Measurements from ENCODE around the gene RANBP3.
A peak's percentile ranks its signal among the peaks of the same experiment; 100 is the strongest.

RANBP3 gene

GRCh38 chr19:5903624-5904351 lies 74.2 kb downstream of the RANBP3 start, which contains the start of gene NDUFA11 (continued):
- no peak for TF ChIP-seq ZNF18 (tag by site-specific recombination; IDR thresholded peaks at IDR 0.05)
- peak; percentile 63; the same call in 1 of the 2 replicates for TF ChIP-seq PBX3 (CRISPR knock-in tag; IDR thresholded peaks at IDR 0.05)
- no peak; the same call in 1 of the 2 replicates for TF ChIP-seq ZIC2 (tag by site-specific recombination; IDR thresholded peaks at IDR 0.05)
- no peak for TF ChIP-seq EGR2 (tag by site-specific recombination; IDR thresholded peaks at IDR 0.05; ENCODE audit: low read depth)
- no peak for TF ChIP-seq ZNF114 (tag by site-specific recombination; IDR thresholded peaks at IDR 0.05)
- TF ChIP-seq ZNF155 (tag by site-specific recombination; IDR thresholded peaks at IDR 0.05) = no peak
- TF ChIP-seq ZNF701 (tag by site-specific recombination; IDR thresholded peaks at IDR 0.05) = no peak
- no peak for TF ChIP-seq ZNF449 (tag by site-specific recombination; IDR thresholded peaks at IDR 0.05)
- TF ChIP-seq ZNF521 (tag by site-specific recombination; IDR thresholded peaks at IDR 0.05) = no peak
- no peak for TF ChIP-seq ZNF266 (tag by site-specific recombination; IDR thresholded peaks at IDR 0.05; ENCODE audit: low read depth)
- peak; percentile 86; the same call in 1 of the 2 replicates for TF ChIP-seq ZNF561 (tag by site-specific recombination; IDR thresholded peaks at IDR 0.05; ENCODE audit: borderline replicate concordance)
- TF ChIP-seq IKZF3 (tag by site-specific recombination; IDR thresholded peaks at IDR 0.05) = 0 out of 2 replicates have a peak, but pooled peaks have one; percentile 20
- no peak for TF ChIP-seq MYNN (tag by site-specific recombination; IDR thresholded peaks at IDR 0.05; ENCODE audit: borderline replicate concordance)
- TF ChIP-seq PRDM4 (tag by site-specific recombination; IDR thresholded peaks at IDR 0.05) = 0 out of 2 replicates have a peak, but pooled peaks have one; percentile 13
- TF ChIP-seq ZNF518A (tag by site-specific recombination; conservative IDR thresholded peaks at IDR 0.05; ENCODE audit: low read depth) = peak; percentile 63
- TF ChIP-seq ZNF274 (IDR thresholded peaks at IDR 0.05; ENCODE audit: low read length) = no peak
- TF ChIP-seq ZNF274 (tag by site-specific recombination; IDR thresholded peaks at IDR 0.05; ENCODE audit: borderline replicate concordance) = no peak
- no peak for TF ChIP-seq ZNF544 (tag by site-specific recombination; IDR thresholded peaks at IDR 0.05)
- no peak for TF ChIP-seq ZNF621 (tag by site-specific recombination; IDR thresholded peaks at IDR 0.05)
- TF ChIP-seq ZNF174 (tag by site-specific recombination; IDR thresholded peaks at IDR 0.05) = no peak
- no peak for TF ChIP-seq PRDM6 (tag by site-specific recombination; IDR thresholded peaks at IDR 0.05)
- TF ChIP-seq ZNF140 (tag by site-specific recombination; IDR thresholded peaks at IDR 0.05) = no peak
- no peak for TF ChIP-seq ZSCAN5A (tag by site-specific recombination; IDR thresholded peaks at IDR 0.05)
